Measurements from ENCODE around the gene HSPE1. TPM values are rescaled to one million over a fixed set of nuclear protein-coding genes. Genes with fewer than 3 reads are reported as not detected.

Gene HSPE1
- total and polyA plus RNA-seq, 2 experiments from 2014 or later = 54.6 to 188 TPM

DNA sequence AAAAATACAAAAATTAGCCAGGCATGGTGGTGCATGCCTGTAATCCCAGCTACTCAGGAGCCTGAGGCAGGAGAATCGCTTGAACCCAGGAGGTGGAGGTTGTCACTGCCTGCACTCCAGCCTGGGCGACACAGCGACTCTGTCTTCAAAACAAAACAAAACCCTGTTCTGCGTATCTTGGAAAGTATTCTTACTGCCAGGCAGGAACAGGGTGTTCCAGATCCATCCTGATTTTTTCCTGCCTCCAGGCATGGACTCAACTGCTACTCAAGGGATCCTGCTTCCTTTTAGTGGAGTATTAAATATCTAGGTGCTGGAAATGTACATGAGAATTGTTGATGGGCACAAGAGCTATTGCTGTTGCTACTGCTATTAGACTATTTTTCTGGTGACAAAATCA, 12.8 kb upstream of the HSPE1 start:
- peaks cover 73% of the 10 kb centered on the region for H3K36me3 ChIP-seq (ENCODE audit: low read depth)
- no peak for DNase-seq
- no peaks in the 10 kb centered on the region for H3K27me3 ChIP-seq (replicated peaks; ENCODE audit: insufficient read depth)
- H3K9me2 ChIP-seq (ENCODE audit: insufficient read depth) = no peaks in the 10 kb centered on the region
- no peak overlapping the region for H2AFZ ChIP-seq
- no peak overlapping the region for H3K9ac ChIP-seq
- in situ Hi-C loops (cut with MboI) = no loop called here
- no peaks in the 10 kb centered on the region for H4K20me1 ChIP-seq (ENCODE audit: insufficient read depth)
- H3K4me3 ChIP-seq = no peak overlapping the region
- peaks cover 86% of the 10 kb centered on the region for H3F3A ChIP-seq (ENCODE audit: insufficient read depth)
- peaks cover 17% of the 10 kb centered on the region for H3K79me2 ChIP-seq (ENCODE audit: insufficient read depth)
- H3K9me3 ChIP-seq (ENCODE audit: low read depth) = no peaks in the 10 kb centered on the region
- WGBS, 2 experiments (ENCODE audit: low coverage in 1 of 2, low lambda C conversion rate in 2 of 2, missing lambda C conversion rate in 2 of 2) = 95 to 97% methylated on average over 4 of the region's 4 CpGs
- TF ChIP-seq EZH2 (IDR thresholded peaks at IDR 0.05; ENCODE audit: insufficient read depth, poor library complexity, severe bottlenecking) = no peak
- TF ChIP-seq EZH2phosphoT487 (IDR thresholded peaks at IDR 0.05; ENCODE audit: insufficient read depth, low read depth) = no peak
- no peaks in the 10 kb centered on the region for H3K4me1 ChIP-seq (ENCODE audit: insufficient read depth)
- H3K27ac ChIP-seq = no peak overlapping the region
- H3K4me2 ChIP-seq (ENCODE audit: unreplicated experiment) = no peak overlapping the region

DNA sequence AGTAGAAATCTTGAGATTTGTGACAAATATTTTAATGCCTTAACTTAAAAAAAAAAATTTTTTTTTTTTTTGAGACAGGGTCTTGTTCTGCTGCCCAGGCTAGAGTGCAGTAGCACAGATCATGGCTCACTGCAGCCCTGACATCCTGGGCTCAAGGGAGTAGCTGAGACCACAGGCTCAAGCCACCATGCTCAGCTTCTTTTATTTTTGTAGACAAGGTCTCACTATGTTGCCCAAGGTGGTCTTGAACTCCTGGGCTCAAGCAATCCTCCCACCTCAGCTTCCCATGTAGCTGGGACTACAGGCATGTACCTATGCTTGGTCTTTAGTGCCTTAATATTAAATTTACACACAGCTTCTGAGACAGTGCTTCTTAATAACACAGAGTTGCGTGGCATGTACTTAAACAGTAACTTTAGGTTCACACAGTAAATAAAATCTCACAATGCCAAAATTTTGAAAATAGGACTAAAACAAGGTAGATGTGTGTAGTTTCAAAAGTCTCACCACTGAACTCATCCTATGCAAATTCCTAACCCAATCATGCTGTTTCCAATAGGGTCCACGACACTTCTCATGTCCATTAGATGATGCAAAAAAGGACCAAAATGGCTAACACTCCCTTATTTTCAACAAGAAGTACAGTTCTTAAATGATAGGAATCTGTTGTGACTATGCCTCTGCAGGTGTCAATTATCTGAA, 4.6 kb upstream of the HSPE1 start:
- Histone ChIP-seq H3K27me3 (replicated peaks; ENCODE audit: insufficient read depth) (no peaks in the 10 kb centered on the region), H3K79me2 (ENCODE audit: insufficient read depth) (peaks cover 86% of the 10 kb centered on the region)

DNA sequence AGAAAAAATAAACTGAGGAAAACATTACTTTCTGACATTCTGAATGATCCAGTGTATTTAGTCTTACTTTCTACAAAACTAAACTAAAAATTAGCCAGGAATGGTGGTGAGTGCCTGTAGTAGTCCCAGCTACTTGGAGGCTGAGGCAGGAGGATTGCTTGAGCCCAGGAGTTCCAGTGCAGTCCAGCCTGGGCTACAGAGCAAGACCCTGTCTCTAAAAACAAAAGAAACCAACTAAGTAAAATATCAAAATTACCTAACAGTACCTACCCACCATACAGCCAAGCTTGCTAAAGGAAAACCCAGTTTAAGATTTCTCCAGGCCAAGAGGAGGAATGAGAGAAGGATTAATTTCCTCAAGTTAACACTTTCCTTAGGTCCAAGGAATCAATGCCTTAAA, 3.5 kb upstream of the HSPE1 start:
- peaks cover 31% of the 10 kb centered on the region for H3F3A ChIP-seq (ENCODE audit: insufficient read depth)
- no peaks in the 10 kb centered on the region for H3K9me2 ChIP-seq (ENCODE audit: insufficient read depth)
- peak overlapping the region; percentile 92 for H3K4me2 ChIP-seq (ENCODE audit: unreplicated experiment)
- in situ Hi-C loops (cut with MboI) = no loop called here
- H3K9me3 ChIP-seq (ENCODE audit: low read depth) = no peaks in the 10 kb centered on the region
- no peaks in the 10 kb centered on the region for H3K27me3 ChIP-seq (replicated peaks; ENCODE audit: insufficient read depth)
- no peaks in the 10 kb centered on the region for H4K20me1 ChIP-seq (ENCODE audit: insufficient read depth)
- TF ChIP-seq EZH2 (IDR thresholded peaks at IDR 0.05; ENCODE audit: insufficient read depth, poor library complexity, severe bottlenecking) (no peak), EZH2phosphoT487 (IDR thresholded peaks at IDR 0.05; ENCODE audit: insufficient read depth, low read depth) (no peak)
- peaks cover 92% of the 10 kb centered on the region for H3K79me2 ChIP-seq (ENCODE audit: insufficient read depth)
- no peak for DNase-seq
- no peak overlapping the region for H3K9ac ChIP-seq
- H2AFZ ChIP-seq = no peak overlapping the region
- H3K27ac ChIP-seq = no peak overlapping the region
- H3K4me3 ChIP-seq = no peak overlapping the region
- H3K4me1 ChIP-seq (ENCODE audit: insufficient read depth) = peaks cover 25% of the 10 kb centered on the region
- H3K36me3 ChIP-seq (ENCODE audit: low read depth) = peaks cover 58% of the 10 kb centered on the region

More for the DNA sequence above, 4.6 kb upstream of the HSPE1 start:
- Histone ChIP-seq H2AFZ (no peak overlapping the region), H3K9ac (no peak overlapping the region), H3K4me1 (ENCODE audit: insufficient read depth) (peaks cover 25% of the 10 kb centered on the region), H3K9me3 (ENCODE audit: low read depth) (no peaks in the 10 kb centered on the region), H3K4me3 (no peak overlapping the region), H3K9me2 (ENCODE audit: insufficient read depth) (no peaks in the 10 kb centered on the region), H3K36me3 (ENCODE audit: low read depth) (peaks cover 67% of the 10 kb centered on the region), H3K4me2 (ENCODE audit: unreplicated experiment) (no peak overlapping the region), H3F3A (ENCODE audit: insufficient read depth) (peaks cover 28% of the 10 kb centered on the region), H4K20me1 (ENCODE audit: insufficient read depth) (no peaks in the 10 kb centered on the region), H3K27ac (no peak overlapping the region)
- no peak for DNase-seq
- in situ Hi-C loops (cut with MboI) = no loop called here
- TF ChIP-seq EZH2 (IDR thresholded peaks at IDR 0.05; ENCODE audit: insufficient read depth, poor library complexity, severe bottlenecking) (no peak), EZH2phosphoT487 (IDR thresholded peaks at IDR 0.05; ENCODE audit: insufficient read depth, low read depth) (no peak)
- 94 to 98% methylated on average over 2 of the region's 2 CpGs for WGBS, 2 experiments (ENCODE audit: low coverage in 1 of 2, low lambda C conversion rate in 2 of 2, missing lambda C conversion rate in 2 of 2)

DNA sequence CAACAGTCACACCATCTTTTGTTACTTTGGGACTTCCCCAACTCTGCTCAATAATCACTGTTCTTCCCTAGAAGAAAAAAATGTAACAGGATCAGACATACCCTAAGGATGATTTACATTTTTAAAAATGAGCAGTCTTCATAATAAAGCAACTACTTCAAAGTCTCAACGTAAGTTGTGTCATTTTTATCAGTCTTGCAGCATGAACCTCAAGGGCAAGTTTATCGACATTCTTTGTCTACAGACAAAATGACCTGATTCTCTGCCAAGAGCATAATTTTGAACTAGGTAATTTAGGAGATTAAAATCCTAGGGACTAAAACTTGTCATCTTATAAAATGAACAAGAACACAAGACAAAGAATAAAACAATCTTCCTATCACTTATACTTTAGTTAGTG, 2.9 kb upstream of the HSPE1 start:
- no peak for DNase-seq
- H3K27me3 ChIP-seq (replicated peaks; ENCODE audit: insufficient read depth) = no peaks in the 10 kb centered on the region
- no peaks in the 10 kb centered on the region for H3K9me2 ChIP-seq (ENCODE audit: insufficient read depth)
- no peaks in the 10 kb centered on the region for H4K20me1 ChIP-seq (ENCODE audit: insufficient read depth)
- no peak for TF ChIP-seq EZH2 (IDR thresholded peaks at IDR 0.05; ENCODE audit: insufficient read depth, poor library complexity, severe bottlenecking)
- TF ChIP-seq EZH2phosphoT487 (IDR thresholded peaks at IDR 0.05; ENCODE audit: insufficient read depth, low read depth) = no peak
- WGBS, 2 experiments (ENCODE audit: low coverage in 1 of 2, low lambda C conversion rate in 2 of 2, missing lambda C conversion rate in 2 of 2) = 32 to 39% methylated on average over 2 of the region's 2 CpGs
- H2AFZ ChIP-seq = no peak overlapping the region
- peaks cover 28% of the 10 kb centered on the region for H3F3A ChIP-seq (ENCODE audit: insufficient read depth)
- peaks cover 31% of the 10 kb centered on the region for H3K4me1 ChIP-seq (ENCODE audit: insufficient read depth)
- H3K27ac ChIP-seq = no peak overlapping the region
- H3K79me2 ChIP-seq (ENCODE audit: insufficient read depth) = peaks cover 92% of the 10 kb centered on the region
- no peaks in the 10 kb centered on the region for H3K9me3 ChIP-seq (ENCODE audit: low read depth)
- peaks cover 52% of the 10 kb centered on the region for H3K36me3 ChIP-seq (ENCODE audit: low read depth)
- H3K4me2 ChIP-seq (ENCODE audit: unreplicated experiment) = peak overlapping the region; percentile 92
- H3K9ac ChIP-seq = peak overlapping the region; percentile 89; the same call in 1 of the 2 replicates
- peak overlapping the region; percentile 89 for H3K4me3 ChIP-seq
- in situ Hi-C loops (cut with MboI) = no loop called here
